Measurements from ENCODE around the gene GAL.

DNA sequence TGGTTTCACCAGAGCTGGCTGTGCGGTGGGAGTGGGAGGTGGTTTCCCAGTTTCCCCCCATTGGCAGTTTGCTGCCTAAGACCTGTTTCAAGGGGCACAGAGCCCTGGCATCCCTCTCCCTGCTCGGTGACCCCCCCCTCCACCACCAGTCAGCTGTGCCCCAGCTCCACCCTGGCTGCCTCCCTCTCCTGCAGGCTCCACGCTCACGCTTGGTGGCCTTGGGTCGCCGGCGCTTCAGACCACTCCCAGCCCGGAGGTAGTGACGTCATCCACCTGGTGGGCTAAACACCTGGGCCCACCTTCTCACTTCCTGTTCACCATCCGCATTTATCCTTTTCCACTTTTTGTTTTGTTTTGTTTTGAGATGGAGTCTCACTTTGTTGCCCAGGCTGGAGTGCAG lies 7.8 kb downstream of the GAL start:
- TF ChIP-seq, protein P1, sequence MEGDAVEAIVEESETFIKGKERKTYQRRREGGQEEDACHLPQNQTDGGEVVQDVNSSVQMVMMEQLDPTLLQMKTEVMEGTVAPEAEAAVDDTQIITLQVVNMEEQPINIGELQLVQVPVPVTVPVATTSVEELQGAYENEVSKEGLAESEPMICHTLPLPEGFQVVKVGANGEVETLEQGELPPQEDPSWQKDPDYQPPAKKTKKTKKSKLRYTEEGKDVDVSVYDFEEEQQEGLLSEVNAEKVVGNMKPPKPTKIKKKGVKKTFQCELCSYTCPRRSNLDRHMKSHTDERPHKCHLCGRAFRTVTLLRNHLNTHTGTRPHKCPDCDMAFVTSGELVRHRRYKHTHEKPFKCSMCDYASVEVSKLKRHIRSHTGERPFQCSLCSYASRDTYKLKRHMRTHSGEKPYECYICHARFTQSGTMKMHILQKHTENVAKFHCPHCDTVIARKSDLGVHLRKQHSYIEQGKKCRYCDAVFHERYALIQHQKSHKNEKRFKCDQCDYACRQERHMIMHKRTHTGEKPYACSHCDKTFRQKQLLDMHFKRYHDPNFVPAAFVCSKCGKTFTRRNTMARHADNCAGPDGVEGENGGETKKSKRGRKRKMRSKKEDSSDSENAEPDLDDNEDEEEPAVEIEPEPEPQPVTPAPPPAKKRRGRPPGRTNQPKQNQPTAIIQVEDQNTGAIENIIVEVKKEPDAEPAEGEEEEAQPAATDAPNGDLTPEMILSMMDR (conservative IDR thresholded peaks at IDR 0.05; ENCODE audit: low read depth, low read length) = no peak
- no peak for TF ChIP-seq EZH2 (IDR thresholded peaks at IDR 0.05; ENCODE audit: borderline replicate concordance, low read depth, low read length, poor library complexity, severe bottlenecking)

Measured in A673 (cell line).